Spleen (tissue), 7 donors: ENCODE results near the gene KRTAP6-1.

Experiments used
- POLR2A ChIP-seq, 3 donors: fragments of 450-650 bp; IDR thresholded peaks; one replicate each; pipeline ENCODE4 v1.5.1; 2017; ENCODE audit warnings: antibody characterized with exemption in 3 of 3, mild to moderate bottlenecking in 1 of 3
- TF ChIP-seq, protein P1 (sequence below), 11 experiments: fragments of 200-600 bp in 7 of 11; fragments of 450-650 bp in 4 of 11; sonication (generic) in 4 of 11; IDR thresholded peaks in 8 of 11; conservative IDR thresholded peaks in 3 of 11; 1 replicate in 7 of 11; 2 replicates in 4 of 11; pipeline versions ENCODE4 v1.4.0 to v1.8.0; 2016 to 2021; ENCODE audit warnings: antibody characterized with exemption in 11 of 11, inconsistent platforms in 4 of 11, mild to moderate bottlenecking in 1 of 11
- donor health status: DM: no; HTN: no; CAD: no; lungs with moderate emphysema.
- donor health status: DM: no; HTN: no; CAD: no.
- donor health status: DM: no; HTN: no; CAD: no.

DNA sequence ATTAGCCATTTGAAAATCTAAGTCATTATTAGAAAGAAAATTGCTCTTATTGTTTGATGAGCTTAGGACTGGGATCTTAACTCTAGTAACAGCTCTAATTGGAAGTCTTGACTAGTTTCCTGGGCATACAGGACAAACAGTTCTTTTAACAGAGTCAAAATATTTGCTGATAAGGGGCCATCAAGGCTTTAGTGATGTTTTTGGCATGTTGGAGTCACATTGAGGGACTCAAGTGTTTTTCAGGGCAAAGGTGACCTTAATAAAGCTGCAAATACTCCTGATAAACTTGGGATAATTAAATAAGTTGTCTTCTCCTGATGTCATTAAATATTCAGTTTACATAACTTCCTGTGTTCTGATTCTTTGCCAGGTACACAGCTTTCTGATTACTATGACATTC is 46.1 kb downstream of the KRTAP6-1 start:
- TF ChIP-seq, protein P1, sequence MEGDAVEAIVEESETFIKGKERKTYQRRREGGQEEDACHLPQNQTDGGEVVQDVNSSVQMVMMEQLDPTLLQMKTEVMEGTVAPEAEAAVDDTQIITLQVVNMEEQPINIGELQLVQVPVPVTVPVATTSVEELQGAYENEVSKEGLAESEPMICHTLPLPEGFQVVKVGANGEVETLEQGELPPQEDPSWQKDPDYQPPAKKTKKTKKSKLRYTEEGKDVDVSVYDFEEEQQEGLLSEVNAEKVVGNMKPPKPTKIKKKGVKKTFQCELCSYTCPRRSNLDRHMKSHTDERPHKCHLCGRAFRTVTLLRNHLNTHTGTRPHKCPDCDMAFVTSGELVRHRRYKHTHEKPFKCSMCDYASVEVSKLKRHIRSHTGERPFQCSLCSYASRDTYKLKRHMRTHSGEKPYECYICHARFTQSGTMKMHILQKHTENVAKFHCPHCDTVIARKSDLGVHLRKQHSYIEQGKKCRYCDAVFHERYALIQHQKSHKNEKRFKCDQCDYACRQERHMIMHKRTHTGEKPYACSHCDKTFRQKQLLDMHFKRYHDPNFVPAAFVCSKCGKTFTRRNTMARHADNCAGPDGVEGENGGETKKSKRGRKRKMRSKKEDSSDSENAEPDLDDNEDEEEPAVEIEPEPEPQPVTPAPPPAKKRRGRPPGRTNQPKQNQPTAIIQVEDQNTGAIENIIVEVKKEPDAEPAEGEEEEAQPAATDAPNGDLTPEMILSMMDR (IDR thresholded peaks at IDR 0.05 in 8 of 11, conservative IDR thresholded peaks at IDR 0.05 in 3 of 11): no peak
- no peak for TF ChIP-seq POLR2A (IDR thresholded peaks at IDR 0.05)
